SK-N-SH treated with all-trans-retinoic acid at 6 μM for 48 hours (cell line): ENCODE data around the gene TNIK.

Experiments used
- ATAC-seq: fragments of 200-7000 bp; cut with Tn5 transposase; 3 replicates; pipeline ENCODE4 v1.9.1; 2020; ENCODE audit warnings: mild to moderate bottlenecking, moderate library complexity
- ARNTL ChIP-seq: fragments of 450-650 bp; formaldehyde crosslinking; IDR thresholded peaks from 2 replicates; pipeline ENCODE4 v1.5.0; 2020; ENCODE audit warnings: low read depth, mild to moderate bottlenecking, moderate library complexity, borderline replicate concordance
- BACH2 ChIP-seq: fragments of 250-450 bp; sonication (Bioruptor Pico); IDR thresholded peaks from 2 replicates; pipeline ENCODE4 v1.9.0; 2021; ENCODE audit warnings: mild to moderate bottlenecking, borderline replicate concordance
- CSDC2 ChIP-seq: fragments of 250-450 bp; sonication (Bioruptor Pico); IDR thresholded peaks from 2 replicates; pipeline ENCODE4 v1.5.0; 2020; ENCODE audit warnings: mild to moderate bottlenecking, moderate library complexity
- ESRRG ChIP-seq: fragments of 250-450 bp; sonication (Bioruptor Pico); IDR thresholded peaks from 2 replicates; pipeline ENCODE4 v1.6.1; 2021; ENCODE audit warnings: mild to moderate bottlenecking
- GLIS3 ChIP-seq: fragments of 250-450 bp; sonication (Bioruptor Pico); IDR thresholded peaks from 2 replicates; pipeline ENCODE4 v1.5.0; 2020; ENCODE audit warnings: mild to moderate bottlenecking, moderate library complexity
- OSR1 ChIP-seq: fragments of 250-450 bp; sonication (Bioruptor Pico); IDR thresholded peaks from 2 replicates; pipeline ENCODE4 v1.8.0; 2022; ENCODE audit warnings: moderate library complexity, mild to moderate bottlenecking, inconsistent platforms
- PPARA ChIP-seq: fragments of 250-450 bp; sonication (Bioruptor Pico); IDR thresholded peaks from 2 replicates; pipeline ENCODE4 v1.5.0; 2020; ENCODE audit warnings: mild to moderate bottlenecking, borderline replicate concordance
- SNAI2 ChIP-seq: fragments of 250-450 bp; sonication (Bioruptor Pico); IDR thresholded peaks from 2 replicates; pipeline ENCODE4 v1.5.0; 2020; ENCODE audit warnings: mild to moderate bottlenecking, moderate library complexity
- TCF4 ChIP-seq: fragments of 250-450 bp; sonication (Bioruptor Pico); IDR thresholded peaks from 2 replicates; pipeline ENCODE4 v1.8.0; 2021; ENCODE audit warnings: mild to moderate bottlenecking, moderate library complexity, borderline replicate concordance
- TOX ChIP-seq: fragments of 250-450 bp; sonication (Bioruptor Pico); IDR thresholded peaks from 2 replicates; pipeline ENCODE4 v1.8.0; 2021; ENCODE audit warnings: mild to moderate bottlenecking, moderate library complexity, borderline replicate concordance
- ZC3H10 ChIP-seq: fragments of 250-450 bp; sonication (Bioruptor Pico); IDR thresholded peaks from 2 replicates; pipeline ENCODE4 v1.5.1; 2021; ENCODE audit warnings: mild to moderate bottlenecking, moderate library complexity
- ZFP30 ChIP-seq: fragments of 450-650 bp; formaldehyde crosslinking; IDR thresholded peaks from 2 replicates; pipeline ENCODE4 v1.5.0; 2022; ENCODE audit warnings: mild to moderate bottlenecking, moderate library complexity
- ZNF565 ChIP-seq: fragments of 450-650 bp; formaldehyde crosslinking; conservative IDR thresholded peaks from 2 replicates; pipeline ENCODE4 v1.5.0; 2020; ENCODE audit warnings: low read depth, mild to moderate bottlenecking, moderate library complexity
- ZNF70 ChIP-seq: fragments of 450-650 bp; formaldehyde crosslinking; IDR thresholded peaks from 2 replicates; pipeline ENCODE4 v1.5.0; 2020; ENCODE audit warnings: mild to moderate bottlenecking, moderate library complexity
- ZNF8 ChIP-seq: fragments of 450-650 bp; formaldehyde crosslinking; IDR thresholded peaks from 2 replicates; pipeline ENCODE4 v1.5.0; 2020; ENCODE audit warnings: mild to moderate bottlenecking, moderate library complexity
- TF ChIP-seq, protein P1 (sequence below): fragments of 250-450 bp; sonication (Bioruptor Pico); IDR thresholded peaks from 2 replicates; pipeline ENCODE4 v1.8.0; 2020; ENCODE audit warnings: mild to moderate bottlenecking, moderate library complexity, borderline replicate concordance
- TF ChIP-seq, protein P2 (sequence below): fragments of 250-450 bp; sonication (Bioruptor Pico); IDR thresholded peaks from 2 replicates; pipeline ENCODE4 v1.5.1; 2020; ENCODE audit warnings: low read depth, mild to moderate bottlenecking, moderate library complexity
- TF ChIP-seq, protein P3 (sequence below): fragments of 250-450 bp; sonication (Bioruptor Pico); IDR thresholded peaks from 2 replicates; pipeline ENCODE4 v1.8.0; 2021; ENCODE audit warnings: low read depth, mild to moderate bottlenecking, moderate library complexity, borderline replicate concordance
- TF ChIP-seq, protein P4 (sequence below): fragments of 250-450 bp; sonication (Bioruptor Pico); IDR thresholded peaks from 2 replicates; pipeline ENCODE4 v1.5.0; 2020; ENCODE audit warnings: mild to moderate bottlenecking, moderate library complexity
- TF ChIP-seq, protein P5 (sequence below): fragments of 250-450 bp; sonication (Bioruptor Pico); IDR thresholded peaks from 2 replicates; pipeline ENCODE4 v1.5.1; 2021; ENCODE audit warnings: mild to moderate bottlenecking, moderate library complexity

The TNIK gene

DNA sequence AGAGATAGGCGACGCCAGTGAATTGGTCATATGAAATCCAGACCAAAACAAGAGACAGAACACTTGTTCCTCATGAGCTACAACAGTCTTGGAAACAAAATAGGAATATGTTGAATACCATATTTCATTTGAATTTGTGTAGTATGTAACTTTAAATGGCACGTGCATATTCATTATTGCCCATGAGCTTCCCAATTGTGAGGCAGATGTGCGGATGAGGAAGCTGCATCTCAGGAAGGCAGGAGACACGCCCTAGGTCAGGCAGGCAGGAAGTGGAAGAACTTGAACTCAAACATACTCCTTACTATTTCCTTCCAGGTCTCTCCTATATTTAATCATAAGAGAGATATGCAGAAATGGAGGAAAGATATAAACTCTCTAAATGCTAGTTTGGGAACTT is 326.9 kb downstream of the TNIK start:
- ATAC-seq: peak; percentile 18; the same call in 2 of the 3 replicates
- no peak for TF ChIP-seq ZNF8 (CRISPR knock-in tag)
- no peak for TF ChIP-seq SNAI2 (CRISPR knock-in tag)
- TF ChIP-seq OSR1: no peak
- TF ChIP-seq, protein P1, sequence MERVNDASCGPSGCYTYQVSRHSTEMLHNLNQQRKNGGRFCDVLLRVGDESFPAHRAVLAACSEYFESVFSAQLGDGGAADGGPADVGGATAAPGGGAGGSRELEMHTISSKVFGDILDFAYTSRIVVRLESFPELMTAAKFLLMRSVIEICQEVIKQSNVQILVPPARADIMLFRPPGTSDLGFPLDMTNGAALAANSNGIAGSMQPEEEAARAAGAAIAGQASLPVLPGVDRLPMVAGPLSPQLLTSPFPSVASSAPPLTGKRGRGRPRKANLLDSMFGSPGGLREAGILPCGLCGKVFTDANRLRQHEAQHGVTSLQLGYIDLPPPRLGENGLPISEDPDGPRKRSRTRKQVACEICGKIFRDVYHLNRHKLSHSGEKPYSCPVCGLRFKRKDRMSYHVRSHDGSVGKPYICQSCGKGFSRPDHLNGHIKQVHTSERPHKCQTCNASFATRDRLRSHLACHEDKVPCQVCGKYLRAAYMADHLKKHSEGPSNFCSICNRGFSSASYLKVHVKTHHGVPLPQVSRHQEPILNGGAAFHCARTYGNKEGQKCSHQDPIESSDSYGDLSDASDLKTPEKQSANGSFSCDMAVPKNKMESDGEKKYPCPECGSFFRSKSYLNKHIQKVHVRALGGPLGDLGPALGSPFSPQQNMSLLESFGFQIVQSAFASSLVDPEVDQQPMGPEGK: no peak

DNA sequence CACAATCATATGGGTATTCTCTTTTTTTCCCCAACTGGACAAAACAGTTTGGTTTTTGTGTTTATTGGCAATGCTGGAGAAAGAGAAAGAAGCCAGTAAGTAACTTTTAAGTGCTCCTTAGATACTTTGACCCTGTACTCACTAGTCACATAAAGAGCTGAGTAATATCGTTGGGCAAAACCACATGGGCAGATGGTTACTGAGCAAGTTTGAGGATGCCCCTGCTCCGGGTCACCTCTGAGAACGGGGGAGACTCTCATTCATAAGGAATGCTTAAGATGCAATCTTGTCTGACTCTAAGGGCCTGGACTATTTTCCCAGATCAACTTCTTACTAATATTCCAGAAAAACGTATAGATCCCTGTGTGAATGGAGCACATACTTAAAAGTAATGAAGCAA is 327.3 kb downstream of the TNIK start:
- TF ChIP-seq, protein P2, sequence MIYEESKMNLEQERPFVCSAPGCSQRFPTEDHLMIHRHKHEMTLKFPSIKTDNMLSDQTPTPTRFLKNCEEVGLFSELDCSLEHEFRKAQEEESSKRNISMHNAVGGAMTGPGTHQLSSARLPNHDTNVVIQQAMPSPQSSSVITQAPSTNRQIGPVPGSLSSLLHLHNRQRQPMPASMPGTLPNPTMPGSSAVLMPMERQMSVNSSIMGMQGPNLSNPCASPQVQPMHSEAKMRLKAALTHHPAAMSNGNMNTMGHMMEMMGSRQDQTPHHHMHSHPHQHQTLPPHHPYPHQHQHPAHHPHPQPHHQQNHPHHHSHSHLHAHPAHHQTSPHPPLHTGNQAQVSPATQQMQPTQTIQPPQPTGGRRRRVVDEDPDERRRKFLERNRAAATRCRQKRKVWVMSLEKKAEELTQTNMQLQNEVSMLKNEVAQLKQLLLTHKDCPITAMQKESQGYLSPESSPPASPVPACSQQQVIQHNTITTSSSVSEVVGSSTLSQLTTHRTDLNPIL (CRISPR knock-in tag): no peak
- TF ChIP-seq ESRRG (CRISPR knock-in tag): no peak
- TF ChIP-seq ZNF565: no peak
- TF ChIP-seq ZNF8 (CRISPR knock-in tag): no peak
- no peak for TF ChIP-seq TCF4 (CRISPR knock-in tag)
- TF ChIP-seq ZFP30 (CRISPR knock-in tag): no peak
- no peak for TF ChIP-seq OSR1
- no peak for TF ChIP-seq ARNTL (CRISPR knock-in tag)
- TF ChIP-seq ZC3H10 (CRISPR knock-in tag): no peak
- TF ChIP-seq, protein P1: no peak
- no peak for TF ChIP-seq TOX (CRISPR knock-in tag)
- TF ChIP-seq, protein P3, sequence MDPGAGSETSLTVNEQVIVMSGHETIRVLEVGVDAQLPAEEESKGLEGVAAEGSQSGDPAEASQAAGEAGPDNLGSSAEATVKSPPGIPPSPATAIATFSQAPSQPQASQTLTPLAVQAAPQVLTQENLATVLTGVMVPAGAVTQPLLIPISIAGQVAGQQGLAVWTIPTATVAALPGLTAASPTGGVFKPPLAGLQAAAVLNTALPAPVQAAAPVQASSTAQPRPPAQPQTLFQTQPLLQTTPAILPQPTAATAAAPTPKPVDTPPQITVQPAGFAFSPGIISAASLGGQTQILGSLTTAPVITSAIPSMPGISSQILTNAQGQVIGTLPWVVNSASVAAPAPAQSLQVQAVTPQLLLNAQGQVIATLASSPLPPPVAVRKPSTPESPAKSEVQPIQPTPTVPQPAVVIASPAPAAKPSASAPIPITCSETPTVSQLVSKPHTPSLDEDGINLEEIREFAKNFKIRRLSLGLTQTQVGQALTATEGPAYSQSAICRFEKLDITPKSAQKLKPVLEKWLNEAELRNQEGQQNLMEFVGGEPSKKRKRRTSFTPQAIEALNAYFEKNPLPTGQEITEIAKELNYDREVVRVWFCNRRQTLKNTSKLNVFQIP (CRISPR knock-in tag): no peak
- no peak for TF ChIP-seq CSDC2
- TF ChIP-seq, protein P4, sequence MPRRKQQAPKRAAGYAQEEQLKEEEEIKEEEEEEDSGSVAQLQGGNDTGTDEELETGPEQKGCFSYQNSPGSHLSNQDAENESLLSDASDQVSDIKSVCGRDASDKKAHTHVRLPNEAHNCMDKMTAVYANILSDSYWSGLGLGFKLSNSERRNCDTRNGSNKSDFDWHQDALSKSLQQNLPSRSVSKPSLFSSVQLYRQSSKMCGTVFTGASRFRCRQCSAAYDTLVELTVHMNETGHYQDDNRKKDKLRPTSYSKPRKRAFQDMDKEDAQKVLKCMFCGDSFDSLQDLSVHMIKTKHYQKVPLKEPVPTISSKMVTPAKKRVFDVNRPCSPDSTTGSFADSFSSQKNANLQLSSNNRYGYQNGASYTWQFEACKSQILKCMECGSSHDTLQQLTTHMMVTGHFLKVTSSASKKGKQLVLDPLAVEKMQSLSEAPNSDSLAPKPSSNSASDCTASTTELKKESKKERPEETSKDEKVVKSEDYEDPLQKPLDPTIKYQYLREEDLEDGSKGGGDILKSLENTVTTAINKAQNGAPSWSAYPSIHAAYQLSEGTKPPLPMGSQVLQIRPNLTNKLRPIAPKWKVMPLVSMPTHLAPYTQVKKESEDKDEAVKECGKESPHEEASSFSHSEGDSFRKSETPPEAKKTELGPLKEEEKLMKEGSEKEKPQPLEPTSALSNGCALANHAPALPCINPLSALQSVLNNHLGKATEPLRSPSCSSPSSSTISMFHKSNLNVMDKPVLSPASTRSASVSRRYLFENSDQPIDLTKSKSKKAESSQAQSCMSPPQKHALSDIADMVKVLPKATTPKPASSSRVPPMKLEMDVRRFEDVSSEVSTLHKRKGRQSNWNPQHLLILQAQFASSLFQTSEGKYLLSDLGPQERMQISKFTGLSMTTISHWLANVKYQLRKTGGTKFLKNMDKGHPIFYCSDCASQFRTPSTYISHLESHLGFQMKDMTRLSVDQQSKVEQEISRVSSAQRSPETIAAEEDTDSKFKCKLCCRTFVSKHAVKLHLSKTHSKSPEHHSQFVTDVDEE (CRISPR knock-in tag): no peak
- TF ChIP-seq SNAI2 (CRISPR knock-in tag): no peak
- no peak for TF ChIP-seq GLIS3
- TF ChIP-seq ZNF70 (CRISPR knock-in tag): no peak
- no peak for TF ChIP-seq PPARA
- TF ChIP-seq, protein P5, sequence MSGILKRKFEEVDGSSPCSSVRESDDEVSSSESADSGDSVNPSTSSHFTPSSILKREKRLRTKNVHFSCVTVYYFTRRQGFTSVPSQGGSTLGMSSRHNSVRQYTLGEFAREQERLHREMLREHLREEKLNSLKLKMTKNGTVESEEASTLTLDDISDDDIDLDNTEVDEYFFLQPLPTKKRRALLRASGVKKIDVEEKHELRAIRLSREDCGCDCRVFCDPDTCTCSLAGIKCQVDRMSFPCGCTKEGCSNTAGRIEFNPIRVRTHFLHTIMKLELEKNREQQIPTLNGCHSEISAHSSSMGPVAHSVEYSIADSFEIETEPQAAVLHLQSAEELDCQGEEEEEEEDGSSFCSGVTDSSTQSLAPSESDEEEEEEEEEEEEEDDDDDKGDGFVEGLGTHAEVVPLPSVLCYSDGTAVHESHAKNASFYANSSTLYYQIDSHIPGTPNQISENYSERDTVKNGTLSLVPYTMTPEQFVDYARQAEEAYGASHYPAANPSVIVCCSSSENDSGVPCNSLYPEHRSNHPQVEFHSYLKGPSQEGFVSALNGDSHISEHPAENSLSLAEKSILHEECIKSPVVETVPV (CRISPR knock-in tag): no peak
- TF ChIP-seq, all 23 proteins: peak for 0
- peak; percentile 85 for ATAC-seq

DNA sequence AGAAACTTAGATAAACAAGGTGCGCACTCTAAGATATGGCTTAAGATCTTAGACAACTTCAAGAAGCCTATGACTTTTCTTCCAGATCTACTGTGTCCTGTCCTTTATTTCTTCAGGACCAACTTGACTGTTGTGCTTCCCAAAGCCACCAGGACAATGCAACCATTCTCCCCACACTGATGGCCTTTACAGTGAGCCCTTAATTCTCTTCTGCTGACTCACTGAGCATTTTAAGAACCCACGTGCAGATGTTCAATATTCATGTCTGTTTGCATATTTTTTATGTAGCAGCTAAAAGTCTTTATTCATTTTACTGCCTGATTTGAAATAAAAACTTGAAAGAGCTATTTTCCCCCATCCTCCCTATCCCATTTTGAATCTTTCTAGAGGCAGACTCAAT is 330.4 kb downstream of the TNIK start:
- no peak for TF ChIP-seq PPARA
- TF ChIP-seq, protein P1: no peak
- no peak for TF ChIP-seq ZNF565
- no peak for TF ChIP-seq ZC3H10 (CRISPR knock-in tag)
- no peak for TF ChIP-seq BACH2
- TF ChIP-seq, protein P2 (CRISPR knock-in tag): no peak
- TF ChIP-seq, protein P4 (CRISPR knock-in tag): no peak
- ATAC-seq: no peak
